ENCODE results near the gene NECTIN4. TPM values are rescaled to one million over a fixed set of nuclear protein-coding genes. Genes with fewer than 3 reads are reported as not detected.

Gene NECTIN4
- total RNA-seq, 1 experiment from 2014 or later: 0.21 TPM

Small RNA genes within 50 kb of the gene (small RNA-seq; reads per million reads assigned to genes)
- 0 reads per million in 2 experiments for gene AL591806.2

Other genes starting within 250 kb of the NECTIN4 start
- gene CD244, start 226.7 kb downstream of the NECTIN4 start, total RNA-seq (2014; rRNA removed; shearing (Covaris generic)): 0.05 TPM in 2 replicates
- gene ITLN1, start 204.4 kb downstream of the NECTIN4 start, total RNA-seq (2014; rRNA removed; shearing (Covaris generic)): not detected in 2 replicates
- gene ITLN2, start 134.7 kb downstream of the NECTIN4 start, total RNA-seq (2014; rRNA removed; shearing (Covaris generic)): 0.69 and 0.90 TPM in 2 replicates
- gene F11R, start 68.4 kb downstream of the NECTIN4 start, total RNA-seq (2014; rRNA removed; shearing (Covaris generic)): 6.4 and 7.3 TPM in 2 replicates
- gene TSTD1, start 50.6 kb downstream of the NECTIN4 start, total RNA-seq (2014; rRNA removed; shearing (Covaris generic)): 0.98 and 1.8 TPM in 2 replicates
- gene USF1, start 43.6 kb downstream of the NECTIN4 start, total RNA-seq (2014; rRNA removed; shearing (Covaris generic)): 48.9 and 50.4 TPM in 2 replicates
- not detected in 2 replicates for gene ARHGAP30, start 19.7 kb downstream of the NECTIN4 start, total RNA-seq (2014; rRNA removed; shearing (Covaris generic))
- gene KLHDC9, start 8.8 kb upstream of the NECTIN4 start, total RNA-seq (2014; rRNA removed; shearing (Covaris generic)): not detected in 2 replicates
- gene PFDN2, start 28.5 kb upstream of the NECTIN4 start, total RNA-seq (2014; rRNA removed; shearing (Covaris generic)): 84.1 and 92.3 TPM in 2 replicates
- gene NIT1, start 28.5 kb upstream of the NECTIN4 start, total RNA-seq (2014; rRNA removed; shearing (Covaris generic)): 23.5 and 27.2 TPM in 2 replicates
- 18.8 and 22.8 TPM in 2 replicates for gene DEDD, start 43.1 kb upstream of the NECTIN4 start, total RNA-seq (2014; rRNA removed; shearing (Covaris generic))
- 87.4 and 89.2 TPM in 2 replicates for gene UFC1, start 64.4 kb upstream of the NECTIN4 start, total RNA-seq (2014; rRNA removed; shearing (Covaris generic))
- gene USP21, start 69.9 kb upstream of the NECTIN4 start, total RNA-seq (2014; rRNA removed; shearing (Covaris generic)): 4.0 and 4.7 TPM in 2 replicates
- gene PPOX, start 76.9 kb upstream of the NECTIN4 start, total RNA-seq (2014; rRNA removed; shearing (Covaris generic)): 11.1 and 13.8 TPM in 2 replicates
- 53.9 and 55.9 TPM in 2 replicates for gene B4GALT3, start 87.9 kb upstream of the NECTIN4 start, total RNA-seq (2014; rRNA removed; shearing (Covaris generic))
- 0.03 TPM in 1 of 2 replicates, not detected in the other for gene ADAMTS4, start 109.5 kb upstream of the NECTIN4 start, total RNA-seq (2014; rRNA removed; shearing (Covaris generic))
- 134 and 147 TPM in 2 replicates for gene NDUFS2, start 112.8 kb upstream of the NECTIN4 start, total RNA-seq (2014; rRNA removed; shearing (Covaris generic))
- 2.6 TPM in 1 of 2 replicates, not detected in the other for gene FCER1G, start 125.7 kb upstream of the NECTIN4 start, total RNA-seq (2014; rRNA removed; shearing (Covaris generic))
- not detected in 2 replicates for gene APOA2, start 134.1 kb upstream of the NECTIN4 start, total RNA-seq (2014; rRNA removed; shearing (Covaris generic))
- 11.3 and 11.7 TPM in 2 replicates for gene TOMM40L, start 136.5 kb upstream of the NECTIN4 start, total RNA-seq (2014; rRNA removed; shearing (Covaris generic))
- not detected in 2 replicates for gene NR1I3, start 148.6 kb upstream of the NECTIN4 start, total RNA-seq (2014; rRNA removed; shearing (Covaris generic))
- gene PCP4L1, start 169.2 kb upstream of the NECTIN4 start, total RNA-seq (2014; rRNA removed; shearing (Covaris generic)): not detected in 2 replicates
- gene MPZ, start 220.4 kb upstream of the NECTIN4 start, total RNA-seq (2014; rRNA removed; shearing (Covaris generic)): 3.4 and 3.6 TPM in 2 replicates
- gene SDHC, start 224.8 kb upstream of the NECTIN4 start, total RNA-seq (2014; rRNA removed; shearing (Covaris generic)): 36.6 and 53.0 TPM in 2 replicates